Right kidney (tissue), 1 donor: Measurements from ENCODE around the gene UBC.
A peak's percentile ranks its signal among the peaks of the same experiment; 100 is the strongest.
"Not testable (repeated sequence)": the region's sequence is repeated elsewhere in the genome, so short reads cannot be mapped to it uniquely, and the experiment has no call there.

ENCODE experiments used
- DNase-seq: peaks from one replicate; pipeline ENCODE4 v3.0.0-alpha.2; 2016

UBC gene

GRCh38 chr12:124893792-124894516 lies 20.5 kb downstream of the UBC start:
- DNase-seq, result no peak

GRCh38 chr12:124888260-124888659 lies 26.2 kb downstream of the UBC start:
- DNase-seq, result no peak

DNA sequence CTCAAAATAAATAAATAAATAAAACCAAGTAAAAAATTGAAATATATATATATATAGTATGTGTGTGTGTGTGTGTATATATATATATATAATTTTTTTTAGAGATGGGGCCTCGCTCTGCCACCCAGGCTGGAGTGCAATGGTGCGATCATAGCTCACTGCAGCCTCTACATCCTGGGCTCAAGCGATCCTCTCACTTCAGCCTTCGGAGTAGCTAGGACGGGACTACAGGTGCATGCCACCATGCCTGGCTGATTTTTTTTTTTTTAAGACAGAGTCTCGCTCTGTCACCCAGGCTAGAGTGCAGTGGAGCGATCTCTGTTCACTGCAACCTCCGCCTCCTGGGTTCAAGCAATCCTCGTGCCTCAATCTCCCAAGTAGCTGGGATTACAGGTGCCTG lies 26.7 kb downstream of the UBC start:
- DNase-seq, result not testable (repeated sequence)

- DNase-seq, result peak; percentile 49
Observed at GRCh38 chr12:124884587-124885438, 29.6 kb downstream of the UBC start.

- DNase-seq, result no peak
Observed at GRCh38 chr12:124883263-124884130, 31.0 kb downstream of the UBC start.

DNA sequence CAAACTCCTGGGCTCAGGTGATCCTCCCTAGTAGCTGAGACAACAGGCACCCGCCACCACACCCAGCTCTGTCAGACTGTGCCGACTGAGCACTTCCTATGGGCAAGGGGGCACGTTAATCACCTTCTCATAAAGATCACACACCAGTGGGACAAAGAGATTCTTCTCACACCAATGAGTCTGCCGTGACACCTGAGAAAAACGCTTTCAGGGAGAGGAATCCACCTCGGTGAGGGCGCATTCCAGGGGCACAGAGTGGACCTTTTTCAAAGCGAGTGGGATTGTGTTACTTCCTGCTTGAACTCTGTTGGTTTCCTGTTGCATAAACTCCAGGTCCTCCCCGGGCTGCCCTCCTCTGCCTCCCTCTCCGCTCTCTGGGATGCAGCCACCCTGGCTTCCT lies 33.3 kb downstream of the UBC start:
- DNase-seq, result peak; percentile 42

GRCh38 chr12:124880335-124880734 lies 34.1 kb downstream of the UBC start:
- not testable (repeated sequence) for DNase-seq

DNA sequence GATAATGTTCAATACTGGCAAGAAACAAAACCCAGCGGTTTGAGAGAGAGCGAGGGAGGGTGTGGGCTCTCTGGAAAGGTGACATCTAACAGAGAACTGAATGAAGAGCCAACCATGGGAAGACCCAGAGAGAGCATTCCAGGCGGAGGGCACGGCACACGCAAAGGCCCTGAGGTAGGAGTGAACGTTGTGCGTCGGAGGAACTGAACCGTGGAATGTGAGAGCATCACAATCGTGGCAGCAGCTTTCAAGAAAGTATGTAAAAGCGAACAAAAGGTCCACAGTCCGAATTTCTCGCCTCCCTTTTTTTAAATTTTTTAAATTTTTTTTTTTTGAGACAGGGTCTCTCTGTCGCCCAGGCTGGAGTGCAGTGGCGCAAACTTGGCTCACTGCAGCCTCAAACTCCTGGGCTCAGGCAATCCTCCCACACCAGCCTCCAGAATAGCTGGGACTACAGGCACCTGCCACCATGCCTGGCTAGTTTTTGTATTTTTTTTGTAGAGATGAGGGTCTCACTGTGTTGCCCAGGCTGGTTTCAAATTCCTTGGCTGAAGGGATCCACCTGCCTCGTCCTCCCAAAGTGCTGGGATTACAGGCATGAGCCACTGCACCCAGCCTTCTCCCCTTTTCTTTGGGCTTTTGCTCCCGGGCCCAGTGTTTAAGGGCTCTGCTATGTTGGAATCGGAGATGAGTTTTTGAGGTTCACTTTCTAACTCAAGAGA lies 35.5 kb downstream of the UBC start:
- DNase-seq, result no peak

- no peak for DNase-seq
Observed at GRCh38 chr12:124877423-124877822, 37.0 kb downstream of the UBC start.

- DNase-seq, result no peak
Observed at GRCh38 chr12:124876171-124876570, 38.3 kb downstream of the UBC start.

GRCh38 chr12:124875803-124876132 lies 38.7 kb downstream of the UBC start:
- no peak for DNase-seq

DNA sequence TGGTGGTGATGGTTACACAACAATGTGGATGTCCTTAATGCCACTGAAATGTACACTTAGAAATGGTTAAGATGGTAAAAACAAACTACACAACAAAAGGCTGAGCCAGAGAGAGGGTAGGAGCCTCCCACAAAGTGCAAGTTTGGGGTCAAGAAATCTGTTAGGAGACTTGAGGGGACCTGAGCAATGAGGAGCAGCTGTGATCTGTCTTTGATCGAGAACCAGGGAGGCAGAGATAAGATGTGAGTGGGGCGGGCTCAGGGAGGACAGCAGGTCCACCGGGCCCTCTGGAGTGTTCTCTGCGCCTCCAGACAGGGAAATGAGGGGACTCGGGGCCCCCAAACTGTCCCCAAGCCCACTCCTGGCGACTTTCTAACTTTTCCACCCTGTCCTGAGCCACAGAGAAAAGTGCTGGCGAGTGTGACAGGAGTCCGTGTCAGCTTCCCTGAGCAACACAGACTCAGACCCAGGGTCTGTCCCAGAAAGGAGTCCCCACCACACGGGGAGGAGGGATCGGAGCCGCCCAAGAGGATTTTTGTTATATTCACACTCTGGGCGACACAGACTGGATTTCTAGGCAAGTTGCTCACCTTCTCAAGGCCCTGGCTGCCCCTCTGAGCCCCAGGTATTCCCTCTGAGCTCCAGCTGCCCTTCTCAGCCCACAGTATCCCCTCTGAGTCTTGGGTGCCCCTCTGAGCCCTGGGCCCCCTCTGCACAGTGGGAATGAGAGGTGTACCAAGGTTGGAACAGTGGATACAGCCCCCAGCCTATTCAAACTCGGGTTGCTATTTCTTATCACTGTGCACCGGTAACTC lies 39.3 kb downstream of the UBC start:
- no peak for DNase-seq

GRCh38 chr12:124874188-124874587 lies 40.3 kb downstream of the UBC start:
- DNase-seq, result no peak

GRCh38 chr12:124872068-124872719 lies 42.3 kb downstream of the UBC start:
- no peak for DNase-seq

GRCh38 chr12:124871297-124871696 lies 43.2 kb downstream of the UBC start:
- no peak for DNase-seq

- no peak for DNase-seq
Observed at GRCh38 chr12:124870515-124870914, 43.9 kb downstream of the UBC start.

DNA sequence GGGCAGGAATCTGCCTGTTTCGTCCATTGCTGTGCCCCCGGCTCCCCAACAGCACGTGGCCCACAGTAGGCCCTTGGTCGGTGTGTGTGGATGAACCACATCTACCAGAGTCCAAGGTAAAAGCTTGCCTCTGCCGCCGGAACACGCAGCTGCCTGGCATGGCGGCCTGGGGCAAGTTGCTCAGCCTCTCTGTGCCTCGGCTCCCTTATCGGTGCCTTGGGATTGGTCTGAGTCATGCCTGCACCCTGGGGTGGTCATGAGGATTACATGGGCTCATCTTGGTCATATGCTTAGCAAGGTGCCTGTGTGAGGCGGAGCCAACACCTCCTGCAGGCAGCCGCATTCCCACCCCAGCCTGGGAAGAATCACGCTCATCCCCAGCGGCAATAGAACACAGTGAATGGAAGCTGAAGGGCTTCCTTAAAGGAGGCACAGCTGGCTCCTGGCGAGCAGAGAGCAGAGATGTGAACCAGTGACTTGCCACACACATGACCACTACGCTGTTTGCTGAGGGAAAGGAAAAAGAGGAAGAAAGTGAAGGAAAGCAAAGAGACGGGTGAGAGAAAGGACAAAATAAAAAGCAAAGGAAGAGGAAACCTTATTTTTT lies 45.3 kb downstream of the UBC start:
- DNase-seq, result no peak

- DNase-seq, result no peak
Observed at GRCh38 chr12:124868252-124869058, 46.0 kb downstream of the UBC start.

DNA sequence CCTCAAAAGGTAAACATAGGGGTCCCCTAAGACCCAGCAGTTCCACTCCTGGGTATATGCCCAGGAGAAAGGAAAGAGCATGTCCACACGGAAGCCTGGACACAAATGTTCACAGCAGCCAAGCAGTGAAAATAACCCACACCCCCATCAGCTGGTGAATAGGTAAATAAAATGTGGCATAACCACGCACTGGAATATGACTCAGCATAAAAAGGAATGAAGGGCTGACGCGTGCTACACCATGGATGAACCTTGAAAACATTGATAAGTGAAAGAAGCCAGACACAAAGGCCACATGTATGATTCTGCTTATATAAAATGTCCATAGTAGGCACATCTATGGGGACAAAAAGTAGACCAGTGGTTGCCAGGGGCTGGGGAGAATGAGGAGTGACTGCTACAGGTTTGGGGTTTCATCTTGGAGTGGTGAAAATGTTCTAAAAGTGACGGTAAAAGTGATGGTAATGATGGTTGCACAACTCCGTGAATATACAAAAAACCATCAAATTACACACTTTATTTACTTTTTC lies 47.0 kb downstream of the UBC start:
- no peak for DNase-seq
